Thyroid gland (tissue), 4 donors: Measurements from ENCODE around the gene CNTNAP5.

Experiments used
- CTCF ChIP-seq, 6 experiments: fragments of 200-600 bp in 3 of 6; fragments of 450-650 bp in 3 of 6; sonication (generic) in 3 of 6; IDR thresholded peaks; one replicate each; pipeline ENCODE4 v1.5.1; 2016 to 2019; ENCODE audit warnings: antibody characterized with exemption in 6 of 6, mild to moderate bottlenecking in 2 of 6, inconsistent platforms in 1 of 6, moderate library complexity in 1 of 6
- POLR2A ChIP-seq, 2 donors: fragments of 450-650 bp; IDR thresholded peaks; one replicate each; pipeline ENCODE4 v1.6.1; 2017; ENCODE audit warnings: antibody characterized with exemption in 2 of 2, mild to moderate bottlenecking in 2 of 2, moderate library complexity in 1 of 2

GRCh38 chr2:124520953-124521352 lies 495.9 kb downstream of the CNTNAP5 start:
- no peak for TF ChIP-seq CTCF (IDR thresholded peaks at IDR 0.05)
- no peak for TF ChIP-seq POLR2A (IDR thresholded peaks at IDR 0.05)
